GM23248 (cell line): ENCODE measurements around the gene KCNJ10. TPM values are rescaled to one million over a fixed set of nuclear protein-coding genes. Genes with fewer than 3 reads are reported as not detected.
A peak's percentile ranks its signal among the peaks of the same experiment; 100 is the strongest.

Experiments used
- DNase-seq: peaks from one replicate; pipeline ENCODE4 v3.0.0-alpha.2; 2015
- H2AFZ ChIP-seq: fragments of 200-600 bp; sonication (generic); 2 replicates; pipeline ENCODE4 v1.6.1; 2016; ENCODE audit warnings: antibody characterized with exemption
- H3F3A ChIP-seq: fragments of 200-600 bp; sonication (generic); 2 replicates; pipeline ENCODE4 v1.6.1; 2016; ENCODE audit warnings: mild to moderate bottlenecking, antibody characterized with exemption, mixed run types; ENCODE audit not compliant: insufficient read depth
- H3K27ac ChIP-seq: fragments of 200-600 bp; sonication (generic); 2 replicates; pipeline ENCODE4 v1.5.1; 2016; ENCODE audit warnings: mild to moderate bottlenecking
- H3K27me3 ChIP-seq: fragments of 200-600 bp; sonication (generic); replicated peaks from 2 replicates; pipeline ENCODE4 v1.6.1; 2016; ENCODE audit warnings: mild to moderate bottlenecking; ENCODE audit not compliant: insufficient read depth
- H3K36me3 ChIP-seq: fragments of 200-600 bp; sonication (generic); 2 replicates; pipeline ENCODE4 v1.6.1; 2016; ENCODE audit warnings: low read depth, mild to moderate bottlenecking
- H3K4me1 ChIP-seq: fragments of 200-600 bp; sonication (generic); 2 replicates; pipeline ENCODE4 v1.6.1; 2016; ENCODE audit warnings: mild to moderate bottlenecking; ENCODE audit not compliant: insufficient read depth
- H3K4me2 ChIP-seq: fragments of 200-600 bp; sonication (generic); one replicate; pipeline ENCODE4 v1.6.1; 2016; ENCODE audit warnings: mild to moderate bottlenecking; ENCODE audit not compliant: unreplicated experiment
- H3K4me3 ChIP-seq: fragments of 200-600 bp; sonication (generic); 2 replicates; pipeline ENCODE4 v1.5.1; 2016; ENCODE audit warnings: mild to moderate bottlenecking
- H3K79me2 ChIP-seq: fragments of 200-600 bp; sonication (generic); 2 replicates; pipeline ENCODE4 v1.6.1; 2016; ENCODE audit warnings: mild to moderate bottlenecking; ENCODE audit not compliant: insufficient read depth
- H3K9ac ChIP-seq: fragments of 200-600 bp; sonication (generic); 2 replicates; pipeline ENCODE4 v1.6.1; 2016; ENCODE audit warnings: mild to moderate bottlenecking
- H3K9me2 ChIP-seq: fragments of 200-600 bp; sonication (generic); 2 replicates; pipeline ENCODE4 v1.6.1; 2016; ENCODE audit warnings: mixed run types, mild to moderate bottlenecking, moderate library complexity; ENCODE audit not compliant: insufficient read depth
- H3K9me3 ChIP-seq: fragments of 200-600 bp; sonication (generic); one replicate; pipeline ENCODE4 v1.6.1; 2017; ENCODE audit warnings: low read depth
- H4K20me1 ChIP-seq: fragments of 200-600 bp; sonication (generic); 2 replicates; pipeline ENCODE4 v1.6.0; 2016; ENCODE audit not compliant: insufficient read depth
- EZH2 ChIP-seq: fragments of 200-600 bp; sonication (generic); IDR thresholded peaks from 2 replicates; pipeline ENCODE4 v1.6.1; 2018; ENCODE audit warnings: antibody characterized with exemption, mild to moderate bottlenecking; ENCODE audit not compliant: insufficient read depth, poor library complexity, severe bottlenecking
- EZH2phosphoT487 ChIP-seq: fragments of 200-600 bp; sonication (generic); IDR thresholded peaks from 2 replicates; pipeline ENCODE4 v1.6.1; 2018; ENCODE audit warnings: antibody characterized with exemption, moderate library complexity, mild to moderate bottlenecking, low read depth; ENCODE audit not compliant: insufficient read depth
- WGBS, 2 experiments: methylation state at CpG; one replicate each; pipeline ENCODE4 v1.1.6; 2015 to 2017; ENCODE audit warnings: low lambda C conversion rate in 2 of 2, low coverage in 1 of 2; ENCODE audit errors: missing lambda C conversion rate in 2 of 2; 5-methylcytosine and 5-hydroxymethylcytosine counted together
- in situ Hi-C: fragments of 300-500 bp; cut with MboI; formaldehyde crosslinking; loops from 2 replicates; pipeline ENCODE4 v1.15.0; 2020
- polyA plus RNA-seq: library from polyadenylated mRNA; unstranded; fragments of >200 nt; fragmentation: Nextera tagmentation; extraction: Ambion mirVana; gene quantifications from 2 replicates; pipeline ENCODE4 v1.2.1, GENCODE V29; 2016
- total RNA-seq: library from RNA; depleted of rRNA; stranded (reverse); fragments of >200 nt; shearing (Covaris generic); gene quantifications from 2 replicates; pipeline ENCODE4 v1.2.3, GENCODE V29; 2014

The KCNJ10 gene
- total and polyA plus RNA-seq, 2 experiments from 2014 or later, result not detected

- peaks cover 19% of the 10 kb centered on the region for H3K4me1 ChIP-seq
- H3K9me2 ChIP-seq, result no peaks in the 10 kb centered on the region
- H3K27ac ChIP-seq, result no peak overlapping the region
- H3K79me2 ChIP-seq, result no peaks in the 10 kb centered on the region
- no peak overlapping the region for H2AFZ ChIP-seq
- H3K4me2 ChIP-seq, result no peak overlapping the region
- in situ Hi-C loops, result no loop called here
- 71 to 84% methylated on average over 4 of the region's 4 CpGs for WGBS, 2 experiments
- H4K20me1 ChIP-seq, result no peaks in the 10 kb centered on the region
- H3K9ac ChIP-seq, result no peak overlapping the region
- H3K27me3 ChIP-seq, result no peaks in the 10 kb centered on the region
- no peak for TF ChIP-seq EZH2phosphoT487
- no peak for TF ChIP-seq EZH2
- no peaks in the 10 kb centered on the region for H3K9me3 ChIP-seq
- H3F3A ChIP-seq, result peaks cover 13% of the 10 kb centered on the region
- peak; percentile 4 for DNase-seq
- H3K4me3 ChIP-seq, result no peak overlapping the region
- H3K36me3 ChIP-seq, result no peaks in the 10 kb centered on the region
These were observed 78.4 kb downstream of the KCNJ10 start for GRCh38 chr1:159991513-159991912.

GRCh38 chr1:159990005-159990404 lies 80.0 kb downstream of the KCNJ10 start:
- TF ChIP-seq EZH2phosphoT487, result no peak
- TF ChIP-seq EZH2, result no peak
- Histone ChIP-seq H3K79me2 (no peaks in the 10 kb centered on the region), H3K27ac (no peak overlapping the region), H3K4me3 (no peak overlapping the region), H4K20me1 (no peaks in the 10 kb centered on the region), H3K9me3 (no peaks in the 10 kb centered on the region), H3K27me3 (no peaks in the 10 kb centered on the region), H3K9ac (no peak overlapping the region), H3K4me1 (peaks cover 8% of the 10 kb centered on the region), H3K9me2 (no peaks in the 10 kb centered on the region), H2AFZ (no peak overlapping the region), H3K36me3 (no peaks in the 10 kb centered on the region), H3K4me2 (no peak overlapping the region), H3F3A (no peaks in the 10 kb centered on the region)
- 88% methylated on average over 5 of the region's 5 CpGs for WGBS, 2 experiments
- in situ Hi-C loops, result no loop called here
- no peak for DNase-seq

- no peak overlapping the region for H2AFZ ChIP-seq
- H3K9me3 ChIP-seq, result no peaks in the 10 kb centered on the region
- TF ChIP-seq EZH2phosphoT487, result no peak
- TF ChIP-seq EZH2, result no peak
- H4K20me1 ChIP-seq, result no peaks in the 10 kb centered on the region
- in situ Hi-C loops, result no loop called here
- H3K9ac ChIP-seq, result no peak overlapping the region
- H3K36me3 ChIP-seq, result no peaks in the 10 kb centered on the region
- H3K4me1 ChIP-seq, result peaks cover 8% of the 10 kb centered on the region
- WGBS, 2 experiments, result 73 to 80% methylated on average over 3 of the region's 3 CpGs
- no peaks in the 10 kb centered on the region for H3K79me2 ChIP-seq
- H3F3A ChIP-seq, result no peaks in the 10 kb centered on the region
- DNase-seq, result peak; percentile 36
- no peak overlapping the region for H3K4me2 ChIP-seq
- H3K27me3 ChIP-seq, result no peaks in the 10 kb centered on the region
- H3K9me2 ChIP-seq, result no peaks in the 10 kb centered on the region
- H3K27ac ChIP-seq, result no peak overlapping the region
- H3K4me3 ChIP-seq, result no peak overlapping the region
These were observed 80.4 kb downstream of the KCNJ10 start for GRCh38 chr1:159989581-159989980.

- H4K20me1 ChIP-seq, result no peaks in the 10 kb centered on the region
- no peak overlapping the region for H3K27ac ChIP-seq
- H3K27me3 ChIP-seq, result no peaks in the 10 kb centered on the region
- H3K9me2 ChIP-seq, result no peaks in the 10 kb centered on the region
- in situ Hi-C loops, result no loop called here
- H3K9ac ChIP-seq, result no peak overlapping the region
- 80 to 82% methylated on average over 1 of the region's 1 CpG for WGBS, 2 experiments
- TF ChIP-seq EZH2 (no peak), EZH2phosphoT487 (no peak)
- H3K9me3 ChIP-seq, result no peaks in the 10 kb centered on the region
- no peak overlapping the region for H3K4me2 ChIP-seq
- H3K4me3 ChIP-seq, result no peak overlapping the region
- no peak overlapping the region for H2AFZ ChIP-seq
- H3K79me2 ChIP-seq, result no peaks in the 10 kb centered on the region
- peaks cover 8% of the 10 kb centered on the region for H3K4me1 ChIP-seq
- DNase-seq, result no peak
- H3K36me3 ChIP-seq, result no peaks in the 10 kb centered on the region
- H3F3A ChIP-seq, result no peaks in the 10 kb centered on the region
These were observed 82.0 kb downstream of the KCNJ10 start for GRCh38 chr1:159988006-159988405.

GRCh38 chr1:159987186-159987585 lies 82.8 kb downstream of the KCNJ10 start:
- no peak overlapping the region for H3K27ac ChIP-seq

More at GRCh38 chr1:159987186-159987585, 82.8 kb downstream of the KCNJ10 start:
- in situ Hi-C loops, result no loop called here
- 51 to 58% methylated on average over 4 of the region's 4 CpGs for WGBS, 2 experiments
- Histone ChIP-seq H3K9ac (no peak overlapping the region), H3K36me3 (peaks cover 8% of the 10 kb centered on the region; the same call in 1 of the 2 replicates), H2AFZ (no peak overlapping the region), H3K9me2 (no peaks in the 10 kb centered on the region), H3K4me2 (no peak overlapping the region), H3K4me1 (peaks cover 8% of the 10 kb centered on the region), H4K20me1 (no peaks in the 10 kb centered on the region), H3K9me3 (no peaks in the 10 kb centered on the region), H3F3A (no peaks in the 10 kb centered on the region), H3K27me3 (no peaks in the 10 kb centered on the region), H3K4me3 (no peak overlapping the region), H3K79me2 (no peaks in the 10 kb centered on the region)
- TF ChIP-seq EZH2phosphoT487 (no peak), EZH2 (no peak)
- no peak for DNase-seq
